Activated CD4-positive, alpha-beta T cell treated with anti-CD3 and anti-CD28 coated beads, Interleukin-10, Interleukin-2, amounts not matched to agents 100 ng/mL and 50 ng/mL, durations not matched to agents 16 hours and 8 hours (primary cell): ENCODE results near the gene ULBP2.
"Not testable (repeated sequence)": the region's sequence is repeated elsewhere in the genome, so short reads cannot be mapped to it uniquely, and the experiment has no call there.

ENCODE experiments used
- DNase-seq: peaks from one replicate; pipeline ENCODE4 v3.0.0-alpha.2; 2020

ULBP2 gene

GRCh38 chr6:149927025-149927424 is 14.8 kb upstream of the ULBP2 start:
- DNase-seq: not testable (repeated sequence)

GRCh38 chr6:149929422-149929821 is 12.4 kb upstream of the ULBP2 start:
- DNase-seq: no peak

- DNase-seq: no peak
Observed at GRCh38 chr6:149931501-149931900, 10.3 kb upstream of the ULBP2 start.

- no peak for DNase-seq
Observed at GRCh38 chr6:149933036-149933435, 8.8 kb upstream of the ULBP2 start.

- DNase-seq: no peak
Observed at GRCh38 chr6:149933461-149933860, 8.4 kb upstream of the ULBP2 start.

- peak; percentile 75 for DNase-seq
Observed at GRCh38 chr6:149934249-149935156, 7.3 kb upstream of the ULBP2 start.

- no peak for DNase-seq
Observed at GRCh38 chr6:149935246-149935645, 6.6 kb upstream of the ULBP2 start.

- DNase-seq: no peak
Observed at GRCh38 chr6:149935668-149936067, 6.1 kb upstream of the ULBP2 start.

GRCh38 chr6:149936743-149937142 is 5.1 kb upstream of the ULBP2 start:
- no peak for DNase-seq

GRCh38 chr6:149938013-149938570 is 3.7 kb upstream of the ULBP2 start:
- not testable (repeated sequence) for DNase-seq

- peak; percentile 66 for DNase-seq
Observed at GRCh38 chr6:149938571-149939355, 3.1 kb upstream of the ULBP2 start.

- no peak for DNase-seq
Observed at GRCh38 chr6:149939356-149939648, 2.5 kb upstream of the ULBP2 start.

- DNase-seq: no peak
Observed at GRCh38 chr6:149939909-149940671, 1.7 kb upstream of the ULBP2 start.

GRCh38 chr6:149940672-149940982 is 1.2 kb upstream of the ULBP2 start:
- DNase-seq: no peak

- DNase-seq: no peak
Observed at GRCh38 chr6:149942461-149942829, 631 bp downstream of the ULBP2 start.

- DNase-seq: not testable (repeated sequence)
Observed at GRCh38 chr6:149943321-149943720, 1.5 kb downstream of the ULBP2 start.

GRCh38 chr6:149945276-149945675 is 3.5 kb downstream of the ULBP2 start:
- DNase-seq: not testable (repeated sequence)

GRCh38 chr6:149946631-149947030 is 4.8 kb downstream of the ULBP2 start:
- DNase-seq: not testable (repeated sequence)

- DNase-seq: not testable (repeated sequence)
Observed at GRCh38 chr6:149947533-149947932, 5.7 kb downstream of the ULBP2 start.

GRCh38 chr6:149948011-149948410 is 6.2 kb downstream of the ULBP2 start:
- no peak for DNase-seq

- DNase-seq: no peak
Observed at GRCh38 chr6:149948616-149949015, 6.8 kb downstream of the ULBP2 start.

GRCh38 chr6:149950423-149950822 is 8.6 kb downstream of the ULBP2 start:
- DNase-seq: no peak

- DNase-seq: no peak
Observed at GRCh38 chr6:149951096-149951495, 9.3 kb downstream of the ULBP2 start.
